T follicular helper cell (primary cell): ENCODE data around the gene SYT9.

Source experiments
- DNase-seq: peaks from one replicate; pipeline ENCODE4 v3.0.0-alpha.2; 2020; ENCODE audit warnings: low read depth

SYT9 gene

GRCh38 chr11:7347611-7348431 lies 96.1 kb downstream of the SYT9 start:
- DNase-seq = no peak

GRCh38 chr11:7348432-7349304 lies 97.0 kb downstream of the SYT9 start:
- no peak for DNase-seq

DNA sequence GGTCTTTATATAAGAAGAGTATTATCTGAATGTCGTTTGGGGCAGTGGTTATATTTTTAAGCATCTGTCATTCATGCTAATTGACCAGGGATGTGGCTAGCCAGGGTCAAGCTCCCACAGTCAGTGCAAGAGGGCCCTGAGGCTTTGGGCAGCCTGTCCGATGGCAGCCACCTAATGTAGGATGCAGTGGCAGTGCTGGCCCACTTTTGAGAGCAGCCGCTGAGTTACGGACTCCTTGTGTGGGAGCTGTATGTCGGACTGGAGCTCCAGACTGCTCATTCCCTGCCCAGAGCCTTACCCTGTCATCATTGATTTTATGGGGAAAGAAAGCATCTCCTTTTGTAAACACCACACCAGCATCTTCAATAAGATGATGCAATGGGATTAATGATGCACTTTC lies 99.5 kb downstream of the SYT9 start:
- no peak for DNase-seq

- no peak for DNase-seq
Measured at GRCh38 chr11:7353100-7353499, 101.4 kb downstream of the SYT9 start.

DNA sequence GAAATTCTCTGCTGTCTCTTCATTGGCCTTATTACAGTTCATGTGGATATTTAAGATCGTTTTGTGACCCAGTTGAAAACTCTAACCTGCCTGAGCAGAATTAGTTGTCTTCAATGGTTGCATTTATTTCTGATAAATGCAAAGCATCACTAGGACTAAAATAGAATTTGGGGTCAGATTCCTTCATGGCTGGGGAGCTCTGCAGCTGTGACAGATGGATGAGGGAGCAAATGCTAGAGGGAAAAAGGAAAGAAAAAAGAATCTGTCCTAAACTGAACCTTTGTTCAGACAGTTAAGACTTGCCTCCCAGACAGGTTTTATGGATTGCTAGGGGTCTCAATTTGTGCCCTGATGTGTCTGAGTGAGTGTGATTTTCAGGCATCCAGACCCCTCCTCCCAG lies 113.0 kb downstream of the SYT9 start:
- DNase-seq = no peak

DNA sequence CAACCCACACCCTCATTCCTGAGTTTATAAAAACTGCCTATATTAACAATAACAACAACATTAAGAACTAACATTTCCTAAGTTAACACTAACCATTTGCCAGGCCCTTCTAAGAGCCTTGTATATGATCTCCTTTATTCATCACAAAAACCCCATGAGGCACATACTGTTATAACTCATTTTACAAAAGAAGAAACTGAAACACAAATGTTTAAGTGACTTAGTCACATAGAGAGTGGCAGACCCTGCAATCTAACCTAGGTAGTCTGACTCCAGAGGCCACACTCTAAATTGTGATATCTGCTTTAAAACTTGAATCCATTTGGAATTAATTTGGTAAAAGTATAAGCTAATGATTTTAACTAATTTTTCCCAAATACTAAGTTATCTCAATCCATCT lies 116.1 kb downstream of the SYT9 start:
- no peak for DNase-seq

DNA sequence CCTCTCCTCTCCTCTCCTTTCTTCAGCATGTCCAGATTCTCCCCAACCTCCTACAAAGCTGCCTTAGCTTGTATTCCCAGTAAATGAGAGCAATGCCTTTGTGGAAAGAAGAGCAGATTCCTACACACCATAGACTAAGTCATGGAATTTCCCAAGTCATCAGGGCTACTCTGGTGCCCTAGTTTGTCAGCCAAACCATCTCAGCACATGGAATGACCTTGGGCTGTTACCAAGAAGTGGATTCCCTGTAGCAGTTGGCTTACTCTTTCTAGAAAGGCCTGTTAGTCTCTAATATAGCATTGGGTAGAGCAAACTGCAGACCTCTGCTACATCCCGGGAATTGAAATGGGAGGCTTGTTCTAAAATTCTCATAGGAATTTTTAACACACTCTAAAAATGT lies 124.7 kb downstream of the SYT9 start:
- DNase-seq = no peak

DNA sequence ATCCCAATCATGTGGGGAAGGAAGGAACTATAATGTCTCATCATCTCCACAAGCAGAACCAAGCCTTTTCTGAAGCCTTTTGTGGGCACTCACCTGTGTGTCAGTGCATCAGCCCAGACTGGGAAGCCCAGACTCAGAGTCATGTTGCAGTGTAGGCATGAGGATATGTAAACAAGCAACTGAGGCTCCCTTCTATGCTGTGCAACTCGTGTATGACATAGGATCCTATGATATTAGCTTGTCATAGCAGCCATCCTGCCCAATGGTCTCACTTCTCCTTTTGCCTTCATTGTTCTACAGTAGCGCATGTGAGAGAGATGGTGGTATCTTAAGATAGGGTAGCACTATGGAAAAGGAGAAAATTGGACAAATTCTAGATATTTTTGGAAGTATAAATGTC lies 130.2 kb downstream of the SYT9 start:
- no peak for DNase-seq

DNA sequence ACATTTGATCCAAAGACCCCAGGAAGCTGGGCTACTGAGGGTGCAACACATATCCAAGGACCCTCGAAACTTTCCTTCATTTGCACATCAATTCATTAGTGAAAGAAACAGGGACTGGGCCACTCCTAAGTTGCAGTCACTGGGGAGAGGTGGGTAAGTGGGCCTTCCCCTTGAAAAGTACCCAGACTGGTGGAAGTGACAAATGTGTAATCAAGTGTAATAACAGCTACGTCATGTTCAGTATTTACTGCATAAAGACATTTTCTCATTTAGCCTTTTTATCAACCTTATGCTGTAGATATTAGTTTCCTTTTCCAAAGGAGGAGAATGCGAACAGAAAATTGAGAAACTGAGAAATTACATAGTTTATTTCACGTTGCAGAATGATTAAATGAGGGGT lies 131.7 kb downstream of the SYT9 start:
- DNase-seq = no peak

- no peak for DNase-seq
Measured at GRCh38 chr11:7384691-7385090, 133.0 kb downstream of the SYT9 start.

DNA sequence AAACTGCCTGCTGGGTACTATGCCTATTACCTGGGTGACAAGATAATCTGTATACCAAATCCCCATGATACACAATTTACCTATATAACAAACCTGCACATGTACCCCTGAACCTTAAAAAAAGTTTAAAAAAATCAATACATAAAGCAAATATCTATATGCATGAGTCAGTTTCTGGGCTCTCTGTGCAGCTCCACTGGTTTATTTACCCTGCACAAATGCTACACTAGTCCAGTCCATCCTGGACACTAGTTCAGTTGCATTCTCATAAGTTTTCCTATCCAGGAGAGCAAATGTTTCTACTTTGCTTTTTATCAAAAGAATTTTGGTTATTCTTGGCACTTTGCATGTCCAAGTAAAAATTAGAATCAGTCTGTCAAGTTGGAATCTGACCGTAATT lies 133.8 kb downstream of the SYT9 start:
- no peak for DNase-seq

DNA sequence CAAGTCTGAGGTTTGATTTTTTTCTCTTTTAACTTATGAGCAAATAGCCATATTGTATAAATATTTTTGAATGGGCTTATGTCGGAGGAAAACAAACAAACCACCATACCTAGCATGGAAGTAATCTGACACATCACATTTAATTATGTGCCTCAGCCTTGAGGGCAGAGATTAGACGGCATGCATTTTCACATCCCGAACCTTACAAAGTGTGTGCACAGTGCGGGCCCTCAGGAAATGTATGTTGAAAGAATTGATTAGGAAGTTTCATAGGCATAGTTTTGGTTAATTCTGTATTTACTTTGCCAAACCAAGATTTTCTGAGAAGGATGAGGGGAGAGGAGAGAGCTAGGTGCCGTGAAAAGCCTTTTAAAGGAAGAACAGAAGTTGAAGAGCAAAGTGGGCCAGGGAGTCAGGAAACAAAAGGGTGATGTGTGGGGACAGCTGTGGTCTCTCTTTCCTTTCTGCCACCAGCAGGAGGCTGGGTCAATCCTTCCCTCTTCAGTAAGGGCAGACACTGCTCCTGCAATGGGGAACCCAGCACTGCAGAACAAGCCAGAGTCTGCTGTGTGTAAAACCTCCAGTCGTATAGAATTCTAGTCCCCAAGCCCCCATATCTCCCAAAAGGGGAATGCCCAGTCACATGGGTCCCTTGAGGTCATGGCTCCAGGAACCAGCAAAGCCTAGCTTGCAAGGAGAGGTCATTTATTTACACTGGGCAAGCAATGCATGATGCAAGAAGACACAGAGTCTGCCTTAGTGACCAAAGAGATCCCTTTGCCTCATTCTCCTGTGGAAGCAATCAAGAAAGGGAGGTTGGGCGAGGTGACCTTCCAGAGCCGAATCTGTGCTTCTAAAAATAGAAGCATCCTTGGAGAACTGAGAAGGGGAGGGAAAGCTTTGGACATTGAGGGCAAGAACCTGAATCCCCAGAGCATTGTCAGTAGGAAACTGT lies 162.5 kb downstream of the SYT9 start:
- DNase-seq = no peak

DNA sequence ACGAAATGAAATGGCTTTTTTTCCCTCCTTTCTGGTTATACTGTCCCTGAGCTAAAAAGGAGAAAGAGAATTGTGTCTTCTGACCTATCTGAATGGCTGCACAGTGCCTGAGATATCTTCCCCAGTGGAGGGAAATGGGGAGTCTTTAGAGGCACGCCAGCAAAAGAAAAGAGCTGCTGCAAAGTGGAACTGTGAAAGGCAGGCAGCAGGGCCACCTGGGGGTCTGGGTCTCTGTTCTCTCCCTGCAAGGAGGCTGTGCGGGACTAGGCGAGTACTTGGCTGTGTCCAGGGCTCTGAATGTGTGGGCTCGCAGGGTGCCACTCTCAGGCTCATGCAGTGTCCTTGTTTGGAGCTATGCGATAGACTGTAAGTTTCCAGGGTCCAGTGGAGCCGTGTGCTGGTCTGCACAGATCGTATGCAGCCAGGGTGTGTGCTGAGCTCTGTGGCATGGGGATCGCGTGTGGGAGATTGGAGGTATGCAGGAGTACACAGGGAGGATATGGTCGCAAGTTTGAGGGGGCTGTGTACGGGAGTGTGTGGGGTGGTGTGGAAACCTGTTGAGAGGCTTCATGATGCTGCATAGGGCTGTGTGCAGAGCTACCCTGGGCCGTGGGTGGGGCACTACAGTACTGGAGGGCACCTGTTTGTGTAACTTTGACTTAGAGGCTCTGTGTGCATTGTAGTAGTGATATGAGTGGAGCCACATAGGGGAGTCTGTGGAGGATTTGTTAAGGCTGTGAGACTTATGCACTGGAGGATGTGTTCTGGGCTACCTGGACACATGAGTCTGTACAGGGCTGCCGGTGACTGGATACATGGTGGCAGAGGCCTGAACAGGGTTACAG lies 163.5 kb downstream of the SYT9 start:
- DNase-seq = no peak

- no peak for DNase-seq
Measured at GRCh38 chr11:7416080-7416479, 164.4 kb downstream of the SYT9 start.

GRCh38 chr11:7417328-7417727 lies 165.6 kb downstream of the SYT9 start:
- DNase-seq = no peak

- DNase-seq = no peak
Measured at GRCh38 chr11:7418061-7418460, 166.4 kb downstream of the SYT9 start.

GRCh38 chr11:7418906-7419305 lies 167.2 kb downstream of the SYT9 start:
- no peak for DNase-seq

- DNase-seq = no peak
Measured at GRCh38 chr11:7421136-7421535, 169.4 kb downstream of the SYT9 start.

DNA sequence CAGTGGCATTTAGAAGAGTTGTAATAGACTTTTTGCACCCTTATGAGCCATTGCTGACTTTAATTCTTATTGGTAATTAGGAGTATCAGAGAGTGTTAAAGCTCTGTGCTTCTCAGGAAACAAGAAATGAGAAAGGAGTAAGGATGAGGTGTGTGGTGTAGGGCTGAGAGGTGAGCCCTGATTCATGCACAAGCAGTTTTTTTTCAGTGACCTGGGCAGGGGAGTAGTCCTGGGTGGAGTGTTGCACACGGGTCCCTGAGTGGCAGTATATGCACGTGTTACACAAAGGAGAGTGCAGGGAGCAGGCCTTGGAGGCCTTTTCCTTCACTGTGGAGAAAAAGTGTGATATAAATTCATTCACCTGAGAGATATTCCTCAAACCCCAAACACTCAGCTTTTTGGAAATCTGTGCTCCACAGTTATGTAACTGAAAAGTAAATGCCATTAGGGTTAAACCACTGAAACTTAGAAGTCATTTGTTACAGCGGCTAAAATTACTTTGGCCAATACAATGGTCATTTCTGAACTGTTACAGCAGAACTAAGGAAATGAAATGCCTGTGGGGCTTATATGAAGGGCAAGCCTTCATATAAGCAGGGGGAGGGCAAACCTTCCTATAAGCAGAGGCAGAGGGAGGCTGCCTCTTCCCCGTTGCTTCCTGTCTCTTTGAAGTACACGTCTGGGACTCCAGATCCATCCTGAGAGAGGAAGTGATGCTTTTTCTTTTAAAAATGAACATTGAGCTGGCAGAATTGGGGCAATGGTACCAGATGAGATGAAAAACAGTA lies 171.0 kb downstream of the SYT9 start:
- no peak for DNase-seq

DNA sequence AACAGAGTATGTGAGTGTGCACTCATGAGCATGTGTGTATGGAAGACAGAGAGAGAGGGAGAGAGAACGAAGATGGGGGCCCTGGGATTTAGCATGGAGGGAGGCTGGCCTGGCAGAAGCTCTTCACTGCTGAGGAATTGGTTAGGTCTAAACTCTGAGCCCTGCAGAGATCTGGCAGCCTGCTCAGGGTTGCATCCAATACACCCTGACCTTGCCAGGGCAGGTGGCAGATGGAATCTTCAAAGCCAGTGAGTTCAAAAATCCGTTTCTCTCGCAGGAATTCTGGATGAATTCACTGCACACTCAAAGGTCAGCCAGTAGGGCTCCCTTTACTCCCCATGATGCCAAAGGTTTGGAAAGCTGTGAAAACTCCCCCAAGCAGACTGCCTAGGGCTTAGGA lies 172.2 kb downstream of the SYT9 start:
- DNase-seq = no peak
